IMR-90 (cell line): ENCODE results near the gene FAM193A. TPM values are rescaled to one million over a fixed set of nuclear protein-coding genes. Genes with fewer than 3 reads are reported as not detected.

ENCODE experiments used
- ATAC-seq: fragments of 200-7000 bp; cut with Tn5 transposase; 2 replicates; pipeline ENCODE4 v1.9.1; 2020; ENCODE audit warnings: low read depth, mild to moderate bottlenecking, moderate library complexity
- BruUV-seq: library from RNA; stranded (reverse); fragments of 400-500 nt; replicated peaks from 2 replicates; lab custom pipeline; 2021; lab: Mats Ljungman, UMichigan
- CTCF ChIA-PET: fragments of 300-600 bp; formaldehyde crosslinking; extraction: SDS; loops from one replicate; lab custom pipeline; 2021; ENCODE audit warnings: antibody characterized with exemption; lab: Yijun Ruan, JAX
- POLR2A ChIA-PET: fragments of 300-600 bp; sonication (Branson Sonifier 250); formaldehyde crosslinking; loops from one replicate; lab custom pipeline; 2022; ENCODE audit warnings: antibody characterized with exemption; ENCODE audit not compliant: unreplicated experiment; lab: Charles Lee
- DNase-seq: peaks from one replicate; pipeline ENCODE4 v3.0.0; 2013
- H2AFZ ChIP-seq: replicated peaks from 2 replicates; pipeline ENCODE3; 2013; ENCODE audit warnings: low read length, mild to moderate bottlenecking; ENCODE audit not compliant: poor library complexity
- H2AK5ac ChIP-seq: 2 replicates; pipeline ENCODE4 v1.6.1; 2013; ENCODE audit warnings: low read depth, low read length, inconsistent platforms
- H2AK9ac ChIP-seq: replicated peaks from 2 replicates; pipeline ENCODE3; 2013; ENCODE audit warnings: mild to moderate bottlenecking, low read depth, low read length, moderate library complexity; ENCODE audit not compliant: poor library complexity
- H2BK120ac ChIP-seq: 2 replicates; pipeline ENCODE4 v1.6.1; 2013; ENCODE audit warnings: low read depth, low read length, inconsistent platforms
- H2BK15ac ChIP-seq: 3 replicates; pipeline ENCODE4 v1.6.1; 2013; ENCODE audit warnings: low read depth, low read length, inconsistent platforms
- H2BK20ac ChIP-seq: 2 replicates; pipeline ENCODE4 v1.6.1; 2013; ENCODE audit warnings: low read depth, mild to moderate bottlenecking, inconsistent platforms, low read length, moderate library complexity
- H2BK5ac ChIP-seq: 2 replicates; pipeline ENCODE4 v1.6.1; 2013; ENCODE audit warnings: mild to moderate bottlenecking, low read depth, low read length, inconsistent platforms; ENCODE audit not compliant: poor library complexity, severe bottlenecking
- H3K14ac ChIP-seq: replicated peaks from 2 replicates; pipeline ENCODE4 v1.6.1; 2013; ENCODE audit warnings: low read depth, low read length, inconsistent platforms
- H3K18ac ChIP-seq: 2 replicates; pipeline ENCODE4 v1.6.1; 2013; ENCODE audit warnings: low read depth, low read length, control low read depth
- H3K23ac ChIP-seq: 2 replicates; pipeline ENCODE4 v1.6.1; 2013; ENCODE audit warnings: low read depth, low read length, inconsistent platforms
- H3K27ac ChIP-seq: 2 replicates; pipeline ENCODE4 v1.5.1; 2013; ENCODE audit warnings: mild to moderate bottlenecking, control low read depth, low read length; ENCODE audit not compliant: insufficient read depth
- H3K27me3 ChIP-seq: 2 replicates; pipeline ENCODE4 v1.6.1; 2013; ENCODE audit warnings: low read length; ENCODE audit not compliant: control insufficient read depth, insufficient read depth
- H3K36me3 ChIP-seq: 2 replicates; pipeline ENCODE4 v1.6.1; 2013; ENCODE audit warnings: low read length, mixed read lengths; ENCODE audit not compliant: control insufficient read depth, insufficient read depth
- H3K4ac ChIP-seq: 2 replicates; pipeline ENCODE4 v1.6.1; 2013; ENCODE audit warnings: low read depth, low read length, inconsistent platforms
- H3K4me1 ChIP-seq: 2 replicates; pipeline ENCODE4 v1.6.1; 2013; ENCODE audit warnings: low read length, mixed read lengths; ENCODE audit not compliant: control insufficient read depth, insufficient read depth
- H3K4me2 ChIP-seq: 2 replicates; pipeline ENCODE4 v1.6.1; 2013; ENCODE audit warnings: low read depth, mild to moderate bottlenecking, control low read depth, low read length, moderate library complexity
- H3K4me3 ChIP-seq: 2 replicates; pipeline ENCODE4 v1.5.1; 2013; ENCODE audit warnings: low read depth, mild to moderate bottlenecking, control low read depth, low read length, moderate library complexity; ENCODE audit not compliant: insufficient read depth
- H3K56ac ChIP-seq: 2 replicates; pipeline ENCODE4 v1.6.1; 2013; ENCODE audit warnings: low read length, inconsistent platforms; ENCODE audit not compliant: insufficient read depth; ENCODE audit errors: extremely low read depth
- H3K79me1 ChIP-seq, 2 experiments: 2 replicates each; pipeline ENCODE4 v1.6.1; 2013; ENCODE audit warnings: low read length in 2 of 2, inconsistent platforms in 1 of 2, low read depth in 1 of 2
- H3K9ac ChIP-seq: 2 replicates; pipeline ENCODE4 v1.6.1; 2013; ENCODE audit warnings: low read depth, low read length, control low read depth
- H3K9me1 ChIP-seq: 2 replicates; pipeline ENCODE4 v1.6.1; 2013; ENCODE audit warnings: low read length, inconsistent platforms; ENCODE audit not compliant: insufficient read depth
- H3K9me3 ChIP-seq: 2 replicates; pipeline ENCODE4 v1.6.1; 2013; ENCODE audit warnings: low read length; ENCODE audit not compliant: control insufficient read depth, insufficient read depth
- H4K20me1 ChIP-seq: 2 replicates; pipeline ENCODE4 v1.6.1; 2013; ENCODE audit warnings: low read length, inconsistent platforms; ENCODE audit not compliant: insufficient read depth
- H4K5ac ChIP-seq: 2 replicates; pipeline ENCODE4 v1.6.1; 2013; ENCODE audit warnings: mild to moderate bottlenecking, low read depth, low read length, control low read depth
- H4K8ac ChIP-seq, 2 experiments: 2 replicates each; pipeline ENCODE4 v1.6.1; 2013; ENCODE audit warnings: low read depth in 2 of 2, low read length in 2 of 2, control low read depth in 1 of 2, inconsistent platforms in 1 of 2
- H4K91ac ChIP-seq: 2 replicates; pipeline ENCODE4 v1.6.1; 2013; ENCODE audit warnings: low read depth, low read length, inconsistent platforms; ENCODE audit not compliant: insufficient read depth
- BHLHE40 ChIP-seq: fragments of 150-350 bp; IDR thresholded peaks from 2 replicates; pipeline ENCODE4 v1.6.1; 2016; ENCODE audit warnings: mild to moderate bottlenecking, low read depth, low read length
- CEBPB ChIP-seq: IDR thresholded peaks from 2 replicates; pipeline ENCODE4 v1.6.1; 2012; ENCODE audit warnings: low read depth, low read length, improper control_type of control experiment
- CHD1 ChIP-seq: IDR thresholded peaks from 2 replicates; pipeline ENCODE4 v1.6.1; 2012; ENCODE audit warnings: low read depth, low read length, improper control_type of control experiment
- MAFK ChIP-seq: IDR thresholded peaks from 2 replicates; pipeline ENCODE4 v1.6.1; 2012; ENCODE audit warnings: low read depth, low read length, improper control_type of control experiment
- MAZ ChIP-seq: IDR thresholded peaks from 2 replicates; pipeline ENCODE4 v1.6.1; 2012; ENCODE audit warnings: low read depth, mild to moderate bottlenecking, low read length, improper control_type of control experiment, moderate library complexity, borderline replicate concordance
- NFE2L2 ChIP-seq: fragments of 150-350 bp; IDR thresholded peaks from 2 replicates; pipeline ENCODE4 v1.6.1; 2016; ENCODE audit warnings: low read depth, mild to moderate bottlenecking, low read length
- POLR2A ChIP-seq: IDR thresholded peaks from 2 replicates; pipeline ENCODE4 v1.6.1; 2012; ENCODE audit warnings: mild to moderate bottlenecking, low read depth, low read length
- RAD21 ChIP-seq: IDR thresholded peaks from 2 replicates; pipeline ENCODE4 v1.6.1; 2012; ENCODE audit warnings: low read length, improper control_type of control experiment
- RCOR1 ChIP-seq: IDR thresholded peaks from 2 replicates; pipeline ENCODE4 v1.6.1; 2012; ENCODE audit warnings: mild to moderate bottlenecking, low read length, improper control_type of control experiment; ENCODE audit not compliant: insufficient replicate concordance
- RFX5 ChIP-seq: IDR thresholded peaks from 2 replicates; pipeline ENCODE4 v1.8.0; 2012; ENCODE audit warnings: low read depth, mild to moderate bottlenecking, low read length, moderate library complexity
- SMC3 ChIP-seq: fragments of 150-350 bp; IDR thresholded peaks from 2 replicates; pipeline ENCODE4 v1.6.1; 2016; ENCODE audit warnings: low read depth, mild to moderate bottlenecking, antibody characterized with exemption, low read length, moderate library complexity
- WGBS, 2 experiments: methylation state at CpG; one replicate each; pipeline versions ENCODE4 v1.1.5 to v1.1.7; 2013; ENCODE audit warnings: missing lambda C conversion rate in 2 of 2; ENCODE audit not compliant: insufficient read length in 1 of 2; ENCODE audit errors: extremely low coverage in 2 of 2; 5-methylcytosine and 5-hydroxymethylcytosine counted together
- dilution Hi-C: fragments of 300-500 bp; cut with HindIII; formaldehyde crosslinking; loops from one replicate; pipeline ENCODE4 v1.14.3; 2018; ENCODE audit warnings: low sequenced_read_pairs; ENCODE audit not compliant: unreplicated experiment
- in situ Hi-C: fragments of 300-500 bp; cut with MboI; formaldehyde crosslinking; loops from 3 replicates; pipeline ENCODE4 v1.14.3; 2019; ENCODE audit warnings: low sequenced_read_pairs, inconsistent platforms, mixed read lengths
- intact Hi-C: fragments of 100-400 bp; cut with micrococcal nuclease; formaldehyde crosslinking; loops from 2 replicates; pipeline ENCODE4 v1.10.0; 2022
- polyA plus RNA-seq, 3 experiments: library from polyadenylated mRNA; depleted of rRNA; stranded (reverse); fragments of >200 nt; gene quantifications; 2 replicates each; pipeline ENCODE4 v1.2.3, GENCODE V29; 2012; ENCODE audit warnings: low replicate concordance in 1 of 3
- total RNA-seq: library from RNA; depleted of rRNA; stranded (reverse); fragments of >200 nt; gene quantifications from 2 replicates; pipeline ENCODE4 v1.2.3, GENCODE V29; 2012
- TF ChIP-seq, protein P1 (sequence below): conservative IDR thresholded peaks from 2 replicates; pipeline ENCODE4 v1.5.1; 2012; ENCODE audit warnings: mild to moderate bottlenecking, low read depth, low read length, improper control_type of control experiment
- TF ChIP-seq, protein P2 (sequence below): fragments of 150-350 bp; IDR thresholded peaks from 2 replicates; pipeline ENCODE4 v1.6.1; 2017; ENCODE audit warnings: mild to moderate bottlenecking, antibody characterized with exemption, low read length, low read depth

FAM193A gene
- total and polyA plus RNA-seq, 2 of the 4 experiments (the other 2 are of a cell fraction) = 6.8 to 11.0 TPM

DNA sequence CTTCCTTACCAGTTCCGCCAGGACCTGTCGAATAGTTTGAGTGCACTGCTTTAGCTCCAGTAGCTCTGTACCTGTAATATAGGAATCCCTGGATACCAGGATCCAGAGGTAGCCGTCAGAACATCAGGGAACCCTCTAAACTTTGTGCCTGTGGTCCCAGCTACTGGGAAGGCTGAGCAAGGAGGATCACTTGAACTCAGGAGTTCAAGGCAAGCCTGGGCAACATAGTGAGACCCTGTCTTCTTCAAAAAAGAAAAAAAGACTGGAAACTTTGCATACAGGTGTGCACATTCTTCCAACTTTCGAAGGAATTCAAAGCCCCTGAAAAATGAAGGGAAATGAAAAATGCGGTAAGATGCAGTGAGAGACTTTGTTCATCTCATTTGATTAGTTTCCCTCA, 32.6 kb upstream of the FAM193A start:
- H3K18ac ChIP-seq = no peak overlapping the region
- H3K4me3 ChIP-seq = no peak overlapping the region
- POLR2A ChIA-PET = no interaction called here
- no peak overlapping the region for H2BK120ac ChIP-seq
- no peak overlapping the region for H3K9ac ChIP-seq
- H3K56ac ChIP-seq = no peak overlapping the region
- in situ Hi-C loops (no loop called here), intact Hi-C loops (no loop called here), dilution Hi-C loops (no loop called here)
- no peak overlapping the region for H2AK9ac ChIP-seq
- H3K4me2 ChIP-seq = no peak overlapping the region
- H3K9me1 ChIP-seq = peaks cover 3% of the 10 kb centered on the region; the same call in 1 of the 2 replicates
- H4K20me1 ChIP-seq = peaks cover 48% of the 10 kb centered on the region
- no peak overlapping the region for H2BK20ac ChIP-seq
- peaks cover 44% of the 10 kb centered on the region for H3K36me3 ChIP-seq
- H3K4ac ChIP-seq = no peak overlapping the region
- BruUV-seq = no TSS peak
- DNase-seq = no peak
- no peak overlapping the region for H3K14ac ChIP-seq
- no peak overlapping the region for H4K91ac ChIP-seq
- TF ChIP-seq MAFK (no peak), CHD1 (no peak), CEBPB (no peak), MAZ (no peak), NFE2L2 (no peak), RCOR1 (no peak), BHLHE40 (no peak), POLR2A (no peak), RAD21 (no peak), RFX5 (no peak), SMC3 (no peak)
- TF ChIP-seq, protein P1, sequence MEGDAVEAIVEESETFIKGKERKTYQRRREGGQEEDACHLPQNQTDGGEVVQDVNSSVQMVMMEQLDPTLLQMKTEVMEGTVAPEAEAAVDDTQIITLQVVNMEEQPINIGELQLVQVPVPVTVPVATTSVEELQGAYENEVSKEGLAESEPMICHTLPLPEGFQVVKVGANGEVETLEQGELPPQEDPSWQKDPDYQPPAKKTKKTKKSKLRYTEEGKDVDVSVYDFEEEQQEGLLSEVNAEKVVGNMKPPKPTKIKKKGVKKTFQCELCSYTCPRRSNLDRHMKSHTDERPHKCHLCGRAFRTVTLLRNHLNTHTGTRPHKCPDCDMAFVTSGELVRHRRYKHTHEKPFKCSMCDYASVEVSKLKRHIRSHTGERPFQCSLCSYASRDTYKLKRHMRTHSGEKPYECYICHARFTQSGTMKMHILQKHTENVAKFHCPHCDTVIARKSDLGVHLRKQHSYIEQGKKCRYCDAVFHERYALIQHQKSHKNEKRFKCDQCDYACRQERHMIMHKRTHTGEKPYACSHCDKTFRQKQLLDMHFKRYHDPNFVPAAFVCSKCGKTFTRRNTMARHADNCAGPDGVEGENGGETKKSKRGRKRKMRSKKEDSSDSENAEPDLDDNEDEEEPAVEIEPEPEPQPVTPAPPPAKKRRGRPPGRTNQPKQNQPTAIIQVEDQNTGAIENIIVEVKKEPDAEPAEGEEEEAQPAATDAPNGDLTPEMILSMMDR = no peak
- TF ChIP-seq, protein P2, sequence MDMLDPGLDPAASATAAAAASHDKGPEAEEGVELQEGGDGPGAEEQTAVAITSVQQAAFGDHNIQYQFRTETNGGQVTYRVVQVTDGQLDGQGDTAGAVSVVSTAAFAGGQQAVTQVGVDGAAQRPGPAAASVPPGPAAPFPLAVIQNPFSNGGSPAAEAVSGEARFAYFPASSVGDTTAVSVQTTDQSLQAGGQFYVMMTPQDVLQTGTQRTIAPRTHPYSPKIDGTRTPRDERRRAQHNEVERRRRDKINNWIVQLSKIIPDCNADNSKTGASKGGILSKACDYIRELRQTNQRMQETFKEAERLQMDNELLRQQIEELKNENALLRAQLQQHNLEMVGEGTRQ = no peak
- no peak overlapping the region for H2BK5ac ChIP-seq
- WGBS, 2 experiments = 100% methylated on average over 1 of the region's 5 CpGs; no CpG with 5 or more reads in 1 of the 2 experiments
- no peak overlapping the region for H2BK15ac ChIP-seq
- no peak overlapping the region for H3K27ac ChIP-seq
- no peaks in the 10 kb centered on the region for H3K4me1 ChIP-seq
- peaks cover 49 to 77% of the 10 kb centered on the region in 2 experiments for H3K79me1 ChIP-seq
- H3K9me3 ChIP-seq = no peaks in the 10 kb centered on the region
- H3K23ac ChIP-seq = no peak overlapping the region
- no peak overlapping the region for H2AFZ ChIP-seq
- no peak overlapping the region for H4K5ac ChIP-seq
- no peak overlapping the region for H2AK5ac ChIP-seq
- no peaks in the 10 kb centered on the region for H3K27me3 ChIP-seq
- no peak overlapping the region for H4K8ac ChIP-seq
- no peak for ATAC-seq
- CTCF ChIA-PET = no interaction called here
